GM20000 (cell line): ENCODE results near the gene SPOCK2.

ENCODE experiments used
- DNase-seq: peaks from one replicate; pipeline ENCODE4 v3.0.0; 2012; ENCODE audit warnings: low spot score
- TF ChIP-seq, protein P1 (sequence below): IDR thresholded peaks from 2 replicates; pipeline ENCODE4 v1.5.1; 2012; ENCODE audit warnings: mild to moderate bottlenecking, control low read depth; ENCODE audit errors: extremely low read depth, missing control alignments

The SPOCK2 gene

DNA sequence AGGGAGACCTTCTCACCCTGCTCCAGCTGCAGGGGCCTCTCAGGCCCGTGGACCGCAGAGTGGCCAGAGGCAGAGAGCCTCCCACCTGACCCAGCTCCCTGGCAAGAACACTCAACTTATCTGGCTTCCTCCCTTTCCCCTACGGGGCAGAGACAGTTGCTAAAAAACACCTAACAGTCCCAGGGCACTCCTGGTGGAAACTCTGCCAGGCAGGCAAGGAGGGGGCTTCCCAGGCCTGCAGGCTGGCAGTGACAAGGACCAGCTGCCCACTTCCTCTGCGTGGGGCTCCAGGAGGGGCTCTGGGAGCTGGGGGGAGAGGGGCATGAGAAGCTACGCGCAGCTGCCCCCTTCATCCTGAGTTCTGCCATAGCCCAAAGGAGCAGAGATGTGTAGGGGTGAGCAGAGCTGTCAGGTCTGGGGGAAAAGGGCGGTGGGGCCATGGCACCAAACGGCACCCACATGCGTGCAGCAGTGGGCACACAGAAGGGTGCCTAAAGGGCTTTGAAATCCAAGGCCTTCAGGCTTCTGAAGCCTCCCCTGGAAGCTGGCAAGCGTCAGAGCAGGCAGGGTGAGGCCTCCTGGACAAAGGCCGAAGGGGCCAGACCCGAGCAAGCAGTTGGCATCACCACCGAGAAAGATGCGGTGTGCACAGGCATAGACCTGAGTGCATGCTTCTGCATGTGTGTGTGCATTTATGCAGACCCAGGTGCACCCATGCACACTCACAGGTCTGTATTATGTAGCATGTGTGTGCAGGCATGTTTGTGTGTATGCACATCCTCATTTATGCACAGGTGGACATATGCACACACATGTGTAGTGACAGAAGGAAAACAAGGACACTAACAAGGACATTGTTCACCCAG, 14.4 kb downstream of the SPOCK2 start:
- no peak for DNase-seq
- TF ChIP-seq, protein P1, sequence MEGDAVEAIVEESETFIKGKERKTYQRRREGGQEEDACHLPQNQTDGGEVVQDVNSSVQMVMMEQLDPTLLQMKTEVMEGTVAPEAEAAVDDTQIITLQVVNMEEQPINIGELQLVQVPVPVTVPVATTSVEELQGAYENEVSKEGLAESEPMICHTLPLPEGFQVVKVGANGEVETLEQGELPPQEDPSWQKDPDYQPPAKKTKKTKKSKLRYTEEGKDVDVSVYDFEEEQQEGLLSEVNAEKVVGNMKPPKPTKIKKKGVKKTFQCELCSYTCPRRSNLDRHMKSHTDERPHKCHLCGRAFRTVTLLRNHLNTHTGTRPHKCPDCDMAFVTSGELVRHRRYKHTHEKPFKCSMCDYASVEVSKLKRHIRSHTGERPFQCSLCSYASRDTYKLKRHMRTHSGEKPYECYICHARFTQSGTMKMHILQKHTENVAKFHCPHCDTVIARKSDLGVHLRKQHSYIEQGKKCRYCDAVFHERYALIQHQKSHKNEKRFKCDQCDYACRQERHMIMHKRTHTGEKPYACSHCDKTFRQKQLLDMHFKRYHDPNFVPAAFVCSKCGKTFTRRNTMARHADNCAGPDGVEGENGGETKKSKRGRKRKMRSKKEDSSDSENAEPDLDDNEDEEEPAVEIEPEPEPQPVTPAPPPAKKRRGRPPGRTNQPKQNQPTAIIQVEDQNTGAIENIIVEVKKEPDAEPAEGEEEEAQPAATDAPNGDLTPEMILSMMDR = no peak

DNA sequence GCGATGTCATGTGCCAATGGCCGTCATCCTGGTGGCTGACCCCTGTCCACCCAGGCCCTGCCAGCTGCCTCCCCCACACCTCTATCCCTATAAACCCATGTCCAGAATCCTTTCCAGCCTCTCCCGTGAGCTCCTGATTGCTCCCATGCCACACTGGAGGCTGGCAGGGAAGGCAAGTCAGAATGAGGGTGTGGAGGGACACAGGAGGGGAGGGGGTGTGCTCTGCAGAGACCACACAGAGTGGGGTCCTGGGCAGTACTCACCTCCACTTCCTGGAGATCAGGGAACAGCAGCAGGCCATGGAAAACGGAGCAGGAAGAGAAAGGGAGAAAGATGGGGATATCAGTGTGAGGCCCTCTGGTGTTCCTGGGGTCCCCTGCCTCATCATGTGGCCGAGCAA, 15.7 kb downstream of the SPOCK2 start:
- DNase-seq = no peak
- TF ChIP-seq, protein P1 = no peak

DNA sequence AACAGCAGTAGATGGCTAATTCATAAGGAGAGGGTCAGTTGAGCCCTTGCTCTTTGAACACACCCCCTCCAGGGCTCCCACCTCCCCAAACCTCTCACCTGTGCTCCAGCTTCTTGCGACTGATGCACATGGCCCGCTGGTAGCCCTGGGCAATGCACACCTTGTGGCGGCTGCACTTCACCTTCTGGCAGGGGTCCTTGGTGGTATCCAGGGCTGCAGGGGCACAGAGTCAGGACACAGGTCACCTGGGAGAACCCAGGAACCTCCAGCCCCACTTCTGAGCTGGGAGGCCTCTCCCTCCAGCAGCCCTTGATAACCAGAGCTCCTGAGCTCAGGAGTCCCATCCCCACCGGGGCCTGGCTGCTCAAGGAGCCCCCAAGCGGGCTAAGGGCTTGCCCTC, 16.3 kb downstream of the SPOCK2 start:
- DNase-seq = no peak
- TF ChIP-seq, protein P1 = no peak

DNA sequence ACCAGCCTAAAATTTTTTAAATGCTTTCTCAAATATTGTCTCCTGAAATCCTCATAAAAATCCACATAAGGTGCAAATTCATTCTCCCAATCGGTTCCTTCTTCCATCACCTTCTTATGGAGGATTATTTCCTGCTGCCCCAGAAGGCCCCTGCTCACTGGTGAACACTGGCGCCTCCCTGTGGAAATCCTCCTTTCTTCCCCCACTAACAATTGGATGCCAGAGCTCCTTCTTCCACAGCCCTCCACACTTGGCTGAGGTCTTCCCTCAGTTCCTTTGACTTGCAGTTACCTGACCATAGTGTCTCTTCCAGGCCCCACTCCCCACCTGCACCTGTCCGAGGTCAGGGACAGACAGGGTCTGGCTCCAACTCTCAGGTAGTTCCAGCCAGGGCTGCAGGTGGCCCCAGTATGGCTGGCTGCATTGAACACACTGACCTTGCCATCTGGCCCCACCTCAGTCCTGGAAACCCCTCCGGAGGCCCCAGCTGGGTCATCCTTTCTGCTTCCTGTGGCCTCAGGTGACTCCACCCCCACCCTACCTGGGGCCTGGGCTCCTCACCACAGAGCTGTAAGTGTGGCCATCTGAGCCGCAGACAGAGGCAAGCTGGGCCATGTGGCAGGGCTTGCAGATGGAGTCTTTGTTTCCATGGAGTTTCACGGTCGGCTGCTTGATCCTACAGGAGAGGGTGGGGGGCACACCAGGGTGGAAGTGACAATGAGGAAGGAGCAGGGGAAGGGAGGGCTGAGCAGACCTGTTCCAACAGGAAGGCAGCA, 18.4 kb downstream of the SPOCK2 start:
- no peak for DNase-seq
- TF ChIP-seq, protein P1 = peak; percentile 10

DNA sequence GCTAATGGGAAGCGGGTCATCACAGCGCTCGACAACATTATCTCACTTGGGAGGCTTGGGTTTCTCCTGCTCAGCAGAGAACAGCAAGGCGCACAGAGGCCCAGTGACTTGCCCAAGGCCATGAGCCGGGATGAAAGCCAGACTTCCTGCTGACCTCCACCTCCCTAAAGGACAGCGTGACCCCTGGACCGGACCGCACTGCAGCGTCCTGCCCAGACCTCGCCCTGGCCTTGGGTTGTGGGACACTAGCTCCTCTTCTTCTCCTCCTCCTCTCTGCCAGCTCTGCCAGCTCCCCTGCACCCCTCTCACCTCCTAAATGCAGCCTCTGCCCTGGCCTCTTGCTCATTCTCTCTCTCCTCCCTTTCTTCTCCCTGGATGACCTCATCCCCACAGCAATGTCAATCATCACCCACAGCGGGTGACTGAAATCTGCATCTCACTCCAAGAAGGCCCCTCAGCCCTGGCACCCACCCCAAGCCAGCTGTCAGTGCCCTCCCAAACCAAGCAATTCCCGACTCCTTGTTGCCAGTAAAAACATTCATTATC, 19.4 kb downstream of the SPOCK2 start:
- TF ChIP-seq, protein P1 = no peak
- DNase-seq = no peak

DNA sequence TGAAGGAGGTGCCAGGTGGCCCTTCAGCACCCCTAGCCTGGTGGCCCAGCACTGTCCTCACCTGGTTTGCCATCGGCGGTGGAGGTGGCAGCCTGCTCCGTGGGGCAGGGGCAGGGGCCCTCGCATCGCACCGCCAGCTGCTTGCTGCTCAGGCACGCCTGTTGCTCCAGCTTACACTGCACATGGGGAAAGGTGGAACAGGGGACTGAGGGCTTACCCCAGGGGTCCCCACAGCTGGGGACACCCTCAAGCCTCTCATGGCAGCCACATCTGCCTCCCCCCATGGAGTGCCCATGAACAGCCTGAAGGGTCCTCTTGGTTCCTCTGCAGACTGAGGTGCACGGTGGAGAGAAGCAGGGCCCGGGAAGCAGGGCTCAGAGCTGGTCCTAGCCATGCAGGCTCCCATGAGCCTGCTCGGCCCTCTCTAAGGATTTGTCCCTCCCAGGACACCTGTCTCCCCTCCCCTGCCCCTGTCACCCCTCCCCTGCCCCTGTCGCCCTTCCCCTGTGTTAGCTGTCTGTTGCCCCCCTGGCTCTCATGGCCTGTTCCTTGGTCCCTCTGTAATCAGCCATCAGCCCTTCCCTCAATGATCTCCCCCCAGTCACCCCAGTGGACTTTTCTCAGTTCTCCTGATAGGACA, 20.1 kb downstream of the SPOCK2 start:
- TF ChIP-seq, protein P1 = no peak
- DNase-seq = no peak
